Neural cell (in vitro differentiated cells): Measurements from ENCODE around the gene INSM2.

Experiments
- EP300 ChIP-seq: fragments of 450-650 bp; conservative IDR thresholded peaks from 2 replicates; pipeline ENCODE4 v1.6.1; 2014; ENCODE audit warnings: antibody characterized with exemption, mild to moderate bottlenecking, moderate library complexity; ENCODE audit not compliant: poor library complexity, severe bottlenecking
- POLR2AphosphoS5 ChIP-seq: IDR thresholded peaks from 2 replicates; pipeline ENCODE4 v1.6.1; 2012
- RAD21 ChIP-seq: fragments of 450-650 bp; conservative IDR thresholded peaks from 2 replicates; pipeline ENCODE4 v1.6.1; 2014; ENCODE audit warnings: antibody characterized with exemption, mild to moderate bottlenecking, moderate library complexity
- REST ChIP-seq: IDR thresholded peaks from 2 replicates; pipeline ENCODE4 v1.6.1; 2012; ENCODE audit warnings: borderline replicate concordance
- TF ChIP-seq, protein P1 (sequence below): fragments of 450-650 bp; IDR thresholded peaks from 2 replicates; pipeline ENCODE4 v1.5.1; 2014; ENCODE audit warnings: antibody characterized with exemption, mild to moderate bottlenecking, moderate library complexity; ENCODE audit not compliant: poor library complexity, severe bottlenecking

GRCh38 chr14:35549551-35549950, 15.6 kb downstream of the INSM2 start:
- no peak for TF ChIP-seq REST
- TF ChIP-seq, protein P1, sequence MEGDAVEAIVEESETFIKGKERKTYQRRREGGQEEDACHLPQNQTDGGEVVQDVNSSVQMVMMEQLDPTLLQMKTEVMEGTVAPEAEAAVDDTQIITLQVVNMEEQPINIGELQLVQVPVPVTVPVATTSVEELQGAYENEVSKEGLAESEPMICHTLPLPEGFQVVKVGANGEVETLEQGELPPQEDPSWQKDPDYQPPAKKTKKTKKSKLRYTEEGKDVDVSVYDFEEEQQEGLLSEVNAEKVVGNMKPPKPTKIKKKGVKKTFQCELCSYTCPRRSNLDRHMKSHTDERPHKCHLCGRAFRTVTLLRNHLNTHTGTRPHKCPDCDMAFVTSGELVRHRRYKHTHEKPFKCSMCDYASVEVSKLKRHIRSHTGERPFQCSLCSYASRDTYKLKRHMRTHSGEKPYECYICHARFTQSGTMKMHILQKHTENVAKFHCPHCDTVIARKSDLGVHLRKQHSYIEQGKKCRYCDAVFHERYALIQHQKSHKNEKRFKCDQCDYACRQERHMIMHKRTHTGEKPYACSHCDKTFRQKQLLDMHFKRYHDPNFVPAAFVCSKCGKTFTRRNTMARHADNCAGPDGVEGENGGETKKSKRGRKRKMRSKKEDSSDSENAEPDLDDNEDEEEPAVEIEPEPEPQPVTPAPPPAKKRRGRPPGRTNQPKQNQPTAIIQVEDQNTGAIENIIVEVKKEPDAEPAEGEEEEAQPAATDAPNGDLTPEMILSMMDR = no peak
- no peak for TF ChIP-seq EP300
- TF ChIP-seq RAD21 = no peak
- no peak for TF ChIP-seq POLR2AphosphoS5
